SK-N-MC (cell line): ENCODE measurements around the gene AK8.

Source experiments
- EZH2 ChIP-seq: fragments of 200-600 bp; sonication (generic); IDR thresholded peaks from one replicate; pipeline ENCODE4 v1.6.1; 2017; ENCODE audit warnings: antibody characterized with exemption
- POLR2AphosphoS5 ChIP-seq: IDR thresholded peaks from 2 replicates; pipeline ENCODE4 v1.6.1; 2012; ENCODE audit warnings: mild to moderate bottlenecking, low read depth, low read length, borderline replicate concordance

- TF ChIP-seq EZH2 (no peak), POLR2AphosphoS5 (no peak)
Observed at GRCh38 chr9:132731230-132731629, 146.9 kb downstream of the AK8 start.
